GM20000 (cell line): ENCODE data around the gene TGFB2.

Experiments
- DNase-seq: peaks from one replicate; pipeline ENCODE4 v3.0.0; 2012; ENCODE audit warnings: low spot score
- TF ChIP-seq, protein P1 (sequence below): IDR thresholded peaks from 2 replicates; pipeline ENCODE4 v1.5.1; 2012; ENCODE audit warnings: mild to moderate bottlenecking, control low read depth; ENCODE audit errors: extremely low read depth, missing control alignments

Gene TGFB2

DNA sequence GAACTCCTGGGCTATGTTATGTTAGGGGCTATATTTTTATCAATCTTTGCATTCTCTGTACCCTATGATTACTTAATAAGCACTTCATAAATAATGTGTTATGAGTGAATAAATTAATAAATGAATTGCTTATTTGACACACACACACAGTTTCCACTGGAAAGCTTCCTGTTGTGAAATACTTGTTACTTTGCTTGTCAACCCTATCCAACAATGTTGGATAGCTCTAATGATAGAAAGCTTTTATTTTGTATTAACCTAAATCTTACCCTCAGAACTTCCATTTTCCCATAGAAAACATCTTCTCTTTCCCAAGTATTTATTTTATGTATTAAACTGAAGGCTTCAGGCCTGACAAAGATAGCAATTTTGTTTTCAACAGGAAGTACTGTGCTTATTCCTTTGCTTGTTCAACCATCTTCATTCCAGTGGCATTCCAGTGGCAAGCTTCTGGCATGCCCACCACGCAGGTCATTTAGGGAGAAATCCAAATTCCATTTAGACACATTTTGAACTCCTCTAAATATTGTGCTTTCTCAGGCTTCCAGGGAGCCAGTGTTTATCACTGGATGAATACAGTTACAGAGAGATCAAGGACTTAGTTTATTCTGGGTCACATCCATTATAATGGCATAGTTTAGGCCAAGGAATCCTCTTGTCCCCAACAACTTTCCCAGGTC, 134.4 kb downstream of the TGFB2 start:
- DNase-seq, result no peak
- TF ChIP-seq, protein P1, sequence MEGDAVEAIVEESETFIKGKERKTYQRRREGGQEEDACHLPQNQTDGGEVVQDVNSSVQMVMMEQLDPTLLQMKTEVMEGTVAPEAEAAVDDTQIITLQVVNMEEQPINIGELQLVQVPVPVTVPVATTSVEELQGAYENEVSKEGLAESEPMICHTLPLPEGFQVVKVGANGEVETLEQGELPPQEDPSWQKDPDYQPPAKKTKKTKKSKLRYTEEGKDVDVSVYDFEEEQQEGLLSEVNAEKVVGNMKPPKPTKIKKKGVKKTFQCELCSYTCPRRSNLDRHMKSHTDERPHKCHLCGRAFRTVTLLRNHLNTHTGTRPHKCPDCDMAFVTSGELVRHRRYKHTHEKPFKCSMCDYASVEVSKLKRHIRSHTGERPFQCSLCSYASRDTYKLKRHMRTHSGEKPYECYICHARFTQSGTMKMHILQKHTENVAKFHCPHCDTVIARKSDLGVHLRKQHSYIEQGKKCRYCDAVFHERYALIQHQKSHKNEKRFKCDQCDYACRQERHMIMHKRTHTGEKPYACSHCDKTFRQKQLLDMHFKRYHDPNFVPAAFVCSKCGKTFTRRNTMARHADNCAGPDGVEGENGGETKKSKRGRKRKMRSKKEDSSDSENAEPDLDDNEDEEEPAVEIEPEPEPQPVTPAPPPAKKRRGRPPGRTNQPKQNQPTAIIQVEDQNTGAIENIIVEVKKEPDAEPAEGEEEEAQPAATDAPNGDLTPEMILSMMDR, result no peak

DNA sequence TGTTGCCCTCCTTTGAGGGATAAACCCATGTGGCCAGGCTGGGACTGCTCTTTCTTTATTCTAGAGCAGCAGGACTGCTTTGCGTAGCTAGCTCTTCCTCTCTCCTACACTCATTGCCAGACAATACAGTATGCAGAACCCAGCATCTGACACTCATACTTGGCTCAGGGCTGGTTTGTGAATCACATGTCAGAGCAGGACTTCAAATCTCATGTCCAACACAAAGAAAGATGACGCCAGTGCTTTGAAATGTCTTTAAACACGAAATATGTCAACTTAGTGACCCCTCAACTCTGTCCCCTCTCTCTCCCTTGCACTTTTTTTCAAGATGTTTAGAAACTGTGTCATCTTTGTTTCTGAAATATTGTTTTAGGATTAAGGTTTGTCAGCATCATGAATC, 135.0 kb downstream of the TGFB2 start:
- DNase-seq, result no peak

DNA sequence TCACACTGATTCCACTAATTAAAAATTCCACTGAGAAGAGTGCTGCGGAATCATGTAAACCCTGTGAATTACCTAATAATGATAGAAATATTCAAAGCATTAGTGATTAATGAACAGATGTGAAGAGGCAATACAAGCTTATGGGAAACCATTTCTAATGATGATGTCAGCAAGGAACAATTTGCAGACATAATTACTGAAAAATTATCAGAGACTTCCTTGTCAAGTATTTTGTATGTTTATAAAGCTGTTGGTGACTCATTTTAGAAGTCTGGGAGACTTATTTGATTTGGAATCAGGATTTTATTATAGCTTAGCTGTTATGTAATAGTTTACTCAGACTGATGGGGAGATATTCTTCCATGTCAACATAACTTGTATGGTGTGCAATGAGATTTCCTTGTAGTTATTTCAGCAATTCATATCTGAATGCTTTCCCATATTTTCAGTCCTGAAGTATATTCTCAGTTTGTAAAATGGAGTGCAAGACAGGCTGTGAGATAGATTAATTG, 135.5 kb downstream of the TGFB2 start:
- TF ChIP-seq, protein P1, result no peak
- no peak for DNase-seq

More for the DNA sequence above, 135.0 kb downstream of the TGFB2 start:
- TF ChIP-seq, protein P1, result no peak

GRCh38 chr1:218481116-218481775, 136.1 kb downstream of the TGFB2 start:
- DNase-seq, result no peak
- TF ChIP-seq, protein P1, result no peak

GRCh38 chr1:218482683-218483082, 137.5 kb downstream of the TGFB2 start:
- no peak for DNase-seq
- TF ChIP-seq, protein P1, result no peak

DNA sequence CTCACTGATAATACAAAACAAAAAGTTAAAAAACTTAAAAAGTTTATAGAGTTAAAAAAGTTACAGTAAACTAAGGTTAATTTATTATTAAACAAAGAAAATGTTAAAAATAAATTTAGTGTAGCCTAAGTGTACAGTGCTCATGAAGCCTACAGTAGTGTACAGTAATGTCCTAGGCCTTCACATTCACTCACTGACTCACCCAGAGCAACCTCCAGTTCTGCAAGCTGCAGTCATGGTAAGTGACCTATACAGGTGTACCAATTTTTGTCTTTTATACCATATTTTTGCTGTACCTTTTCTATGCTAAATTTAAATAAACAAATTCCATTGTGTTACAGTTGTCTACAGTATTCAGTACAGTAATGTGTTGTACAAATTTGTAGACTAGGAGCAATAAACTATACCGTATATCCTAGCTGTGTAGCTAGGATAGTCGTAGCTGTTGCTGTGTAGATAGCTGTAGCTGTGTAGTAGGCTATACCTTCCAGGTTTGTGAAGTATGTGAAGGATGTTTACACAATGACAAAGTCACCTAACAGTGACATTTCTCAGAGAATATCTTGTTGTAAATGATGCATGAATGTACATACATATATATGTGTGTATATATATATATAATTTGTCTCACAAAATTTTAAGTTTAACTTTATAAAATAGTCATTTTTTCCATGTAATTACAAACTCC, 140.2 kb downstream of the TGFB2 start:
- TF ChIP-seq, protein P1, result no peak
- DNase-seq, result no peak

GRCh38 chr1:218488531-218488930, 143.4 kb downstream of the TGFB2 start:
- TF ChIP-seq, protein P1, result no peak
- DNase-seq, result no peak
